GM23338 (cell line): Measurements from ENCODE around the gene CHRDL2. TPM values are rescaled to one million over a fixed set of nuclear protein-coding genes. Genes with fewer than 3 reads are reported as not detected.
A peak's percentile ranks its signal among the peaks of the same experiment; 100 is the strongest.

ENCODE experiments used
- ATAC-seq: fragments of 200-7000 bp; cut with Tn5 transposase; 3 replicates; pipeline ENCODE4 v1.9.1; 2020
- DNase-seq: peaks from one replicate; pipeline ENCODE4 v3.0.0-alpha.2; 2015; ENCODE audit warnings: low spot score
- H2AFZ ChIP-seq: fragments of 200-600 bp; sonication (generic); 2 replicates; pipeline ENCODE4 v1.8.0; 2016; ENCODE audit warnings: antibody characterized with exemption, mild to moderate bottlenecking, moderate library complexity
- H3F3A ChIP-seq: fragments of 200-600 bp; sonication (generic); replicated peaks from 2 replicates; pipeline ENCODE4 v1.8.0; 2017; ENCODE audit warnings: antibody characterized with exemption, mixed run types, low read depth
- H3K27ac ChIP-seq: fragments of 200-600 bp; sonication (generic); 2 replicates; pipeline ENCODE4 v1.6.1; 2016; ENCODE audit warnings: low read depth
- H3K27me3 ChIP-seq: fragments of 200-600 bp; sonication (generic); 2 replicates; pipeline ENCODE4 v1.8.0; 2016; ENCODE audit warnings: mild to moderate bottlenecking, mixed run types, moderate library complexity; ENCODE audit not compliant: insufficient read depth
- H3K36me3 ChIP-seq: fragments of 200-600 bp; sonication (generic); 2 replicates; pipeline ENCODE4 v1.8.0; 2016; ENCODE audit warnings: mild to moderate bottlenecking; ENCODE audit not compliant: insufficient read depth
- H3K4me1 ChIP-seq: fragments of 200-600 bp; sonication (generic); 2 replicates; pipeline ENCODE4 v1.8.0; 2016; ENCODE audit warnings: mild to moderate bottlenecking, moderate library complexity; ENCODE audit not compliant: insufficient read depth
- H3K4me2 ChIP-seq: fragments of 200-600 bp; sonication (generic); 2 replicates; pipeline ENCODE4 v1.7.1; 2017; ENCODE audit warnings: mixed run types
- H3K4me3 ChIP-seq: fragments of 200-600 bp; sonication (generic); 2 replicates; pipeline ENCODE4 v1.6.1; 2016; ENCODE audit warnings: mixed run types
- H3K79me2 ChIP-seq: fragments of 200-600 bp; sonication (generic); replicated peaks from 2 replicates; pipeline ENCODE4 v1.8.0; 2017; ENCODE audit warnings: mild to moderate bottlenecking; ENCODE audit not compliant: insufficient read depth
- H3K9me2 ChIP-seq: fragments of 200-600 bp; sonication (generic); 2 replicates; pipeline ENCODE4 v1.8.0; 2017; ENCODE audit not compliant: insufficient read depth
- H4K20me1 ChIP-seq: fragments of 200-600 bp; sonication (generic); replicated peaks from 2 replicates; pipeline ENCODE4 v1.8.0; 2017; ENCODE audit warnings: mild to moderate bottlenecking; ENCODE audit not compliant: insufficient read depth
- H3K27ac Mint-ChIP-seq: 2 replicates; pipeline ENCODE4 v1.8.0; 2020; ENCODE audit warnings: inconsistent platforms, mild to moderate bottlenecking, moderate library complexity, mixed read lengths
- H3K27me3 Mint-ChIP-seq: 3 replicates; pipeline ENCODE4 v1.8.0; 2022; ENCODE audit warnings: low read depth, mild to moderate bottlenecking, moderate library complexity, mixed read lengths, inconsistent platforms; ENCODE audit not compliant: insufficient read depth, poor library complexity
- H3K36me3 Mint-ChIP-seq: 3 replicates; pipeline ENCODE4 v1.8.0; 2021; ENCODE audit warnings: low read depth, mild to moderate bottlenecking, inconsistent platforms, moderate library complexity, mixed read lengths
- H3K4me1 Mint-ChIP-seq: 3 replicates; pipeline ENCODE4 v1.8.0; 2020; ENCODE audit warnings: mild to moderate bottlenecking, inconsistent platforms, mixed read lengths
- H3K4me3 Mint-ChIP-seq: 3 replicates; pipeline ENCODE4 v1.8.0; 2021; ENCODE audit warnings: moderate library complexity, mild to moderate bottlenecking, inconsistent platforms, mixed read lengths
- H3K9me3 Mint-ChIP-seq: 3 replicates; pipeline ENCODE4 v1.8.0; 2020; ENCODE audit warnings: moderate library complexity, mild to moderate bottlenecking, inconsistent platforms, mixed read lengths
- EZH2 ChIP-seq: fragments of 200-600 bp; sonication (generic); IDR thresholded peaks from one replicate; pipeline ENCODE4 v1.8.0; 2017; ENCODE audit warnings: antibody characterized with exemption, mild to moderate bottlenecking, low read depth; ENCODE audit not compliant: unreplicated experiment
- EZH2phosphoT487 ChIP-seq: fragments of 200-600 bp; sonication (generic); IDR thresholded peaks from one replicate; pipeline ENCODE4 v1.8.1; 2018; ENCODE audit warnings: antibody characterized with exemption; ENCODE audit not compliant: unreplicated experiment
- POLR2AphosphoS5 ChIP-seq: IDR thresholded peaks from 2 replicates; pipeline ENCODE4 v1.6.1; 2016; ENCODE audit warnings: antibody characterized with exemption, low read depth
- STAT1 ChIP-seq: IDR thresholded peaks from one replicate; pipeline ENCODE4 v1.6.1; 2016; ENCODE audit warnings: antibody characterized with exemption; ENCODE audit not compliant: unreplicated experiment
- ZNF331 ChIP-seq: fragments of 250-450 bp; sonication (Bioruptor Pico); IDR thresholded peaks from 2 replicates; pipeline ENCODE4 v1.5.0; 2020; ENCODE audit warnings: low read depth, mild to moderate bottlenecking, moderate library complexity
- polyA plus RNA-seq: library from polyadenylated mRNA; unstranded; fragments of >200 nt; fragmentation: Nextera tagmentation; extraction: Ambion mirVana; gene quantifications from 2 replicates; pipeline ENCODE4 v1.2.1, GENCODE V29; 2016
- total RNA-seq: library from RNA; depleted of rRNA; stranded (reverse); fragments of >200 nt; shearing (Covaris generic); gene quantifications from 2 replicates; pipeline ENCODE4 v1.2.3, GENCODE V29; 2014
- TF ChIP-seq, protein P1 (sequence below): fragments of 250-450 bp; sonication (Bioruptor Pico); IDR thresholded peaks from 2 replicates; pipeline ENCODE4 v1.5.0; 2020; ENCODE audit warnings: mild to moderate bottlenecking, moderate library complexity
- TF ChIP-seq, protein P2 (sequence below): IDR thresholded peaks from one replicate; pipeline ENCODE4 v1.6.1; 2018; ENCODE audit warnings: antibody characterized with exemption; ENCODE audit not compliant: unreplicated experiment
- TF ChIP-seq, protein P3 (sequence below), 2 experiments: fragments of 200-600 bp in 1 of 2; sonication (generic) in 1 of 2; conservative IDR thresholded peaks; 2 replicates each; pipeline versions ENCODE4 v1.5.1 to v1.6.1; 2016 to 2017; ENCODE audit warnings: antibody characterized with exemption in 2 of 2, low read depth in 2 of 2, mild to moderate bottlenecking in 2 of 2, moderate library complexity in 1 of 2

The CHRDL2 gene
- total and polyA plus RNA-seq, 2 experiments from 2014 or later = 0.21 TPM; not detected in 1

DNA sequence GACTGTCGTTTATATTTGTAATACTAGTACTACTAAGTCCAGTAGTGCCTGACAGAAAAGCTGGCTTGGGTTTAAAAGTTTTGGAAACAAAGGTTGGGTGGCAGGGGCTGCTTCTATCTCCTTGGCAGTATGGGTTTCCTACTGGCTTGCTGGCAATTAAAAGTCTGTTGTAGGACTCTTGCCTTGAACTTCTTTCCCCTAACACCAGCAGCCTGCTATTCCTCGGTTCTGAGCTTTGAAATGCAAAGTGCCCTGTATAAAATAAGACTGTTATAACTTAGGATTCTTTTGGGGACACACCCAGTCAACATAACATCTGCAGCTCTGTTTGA lies 18.7 kb upstream of the CHRDL2 start (continued):
- TF ChIP-seq, protein P1, sequence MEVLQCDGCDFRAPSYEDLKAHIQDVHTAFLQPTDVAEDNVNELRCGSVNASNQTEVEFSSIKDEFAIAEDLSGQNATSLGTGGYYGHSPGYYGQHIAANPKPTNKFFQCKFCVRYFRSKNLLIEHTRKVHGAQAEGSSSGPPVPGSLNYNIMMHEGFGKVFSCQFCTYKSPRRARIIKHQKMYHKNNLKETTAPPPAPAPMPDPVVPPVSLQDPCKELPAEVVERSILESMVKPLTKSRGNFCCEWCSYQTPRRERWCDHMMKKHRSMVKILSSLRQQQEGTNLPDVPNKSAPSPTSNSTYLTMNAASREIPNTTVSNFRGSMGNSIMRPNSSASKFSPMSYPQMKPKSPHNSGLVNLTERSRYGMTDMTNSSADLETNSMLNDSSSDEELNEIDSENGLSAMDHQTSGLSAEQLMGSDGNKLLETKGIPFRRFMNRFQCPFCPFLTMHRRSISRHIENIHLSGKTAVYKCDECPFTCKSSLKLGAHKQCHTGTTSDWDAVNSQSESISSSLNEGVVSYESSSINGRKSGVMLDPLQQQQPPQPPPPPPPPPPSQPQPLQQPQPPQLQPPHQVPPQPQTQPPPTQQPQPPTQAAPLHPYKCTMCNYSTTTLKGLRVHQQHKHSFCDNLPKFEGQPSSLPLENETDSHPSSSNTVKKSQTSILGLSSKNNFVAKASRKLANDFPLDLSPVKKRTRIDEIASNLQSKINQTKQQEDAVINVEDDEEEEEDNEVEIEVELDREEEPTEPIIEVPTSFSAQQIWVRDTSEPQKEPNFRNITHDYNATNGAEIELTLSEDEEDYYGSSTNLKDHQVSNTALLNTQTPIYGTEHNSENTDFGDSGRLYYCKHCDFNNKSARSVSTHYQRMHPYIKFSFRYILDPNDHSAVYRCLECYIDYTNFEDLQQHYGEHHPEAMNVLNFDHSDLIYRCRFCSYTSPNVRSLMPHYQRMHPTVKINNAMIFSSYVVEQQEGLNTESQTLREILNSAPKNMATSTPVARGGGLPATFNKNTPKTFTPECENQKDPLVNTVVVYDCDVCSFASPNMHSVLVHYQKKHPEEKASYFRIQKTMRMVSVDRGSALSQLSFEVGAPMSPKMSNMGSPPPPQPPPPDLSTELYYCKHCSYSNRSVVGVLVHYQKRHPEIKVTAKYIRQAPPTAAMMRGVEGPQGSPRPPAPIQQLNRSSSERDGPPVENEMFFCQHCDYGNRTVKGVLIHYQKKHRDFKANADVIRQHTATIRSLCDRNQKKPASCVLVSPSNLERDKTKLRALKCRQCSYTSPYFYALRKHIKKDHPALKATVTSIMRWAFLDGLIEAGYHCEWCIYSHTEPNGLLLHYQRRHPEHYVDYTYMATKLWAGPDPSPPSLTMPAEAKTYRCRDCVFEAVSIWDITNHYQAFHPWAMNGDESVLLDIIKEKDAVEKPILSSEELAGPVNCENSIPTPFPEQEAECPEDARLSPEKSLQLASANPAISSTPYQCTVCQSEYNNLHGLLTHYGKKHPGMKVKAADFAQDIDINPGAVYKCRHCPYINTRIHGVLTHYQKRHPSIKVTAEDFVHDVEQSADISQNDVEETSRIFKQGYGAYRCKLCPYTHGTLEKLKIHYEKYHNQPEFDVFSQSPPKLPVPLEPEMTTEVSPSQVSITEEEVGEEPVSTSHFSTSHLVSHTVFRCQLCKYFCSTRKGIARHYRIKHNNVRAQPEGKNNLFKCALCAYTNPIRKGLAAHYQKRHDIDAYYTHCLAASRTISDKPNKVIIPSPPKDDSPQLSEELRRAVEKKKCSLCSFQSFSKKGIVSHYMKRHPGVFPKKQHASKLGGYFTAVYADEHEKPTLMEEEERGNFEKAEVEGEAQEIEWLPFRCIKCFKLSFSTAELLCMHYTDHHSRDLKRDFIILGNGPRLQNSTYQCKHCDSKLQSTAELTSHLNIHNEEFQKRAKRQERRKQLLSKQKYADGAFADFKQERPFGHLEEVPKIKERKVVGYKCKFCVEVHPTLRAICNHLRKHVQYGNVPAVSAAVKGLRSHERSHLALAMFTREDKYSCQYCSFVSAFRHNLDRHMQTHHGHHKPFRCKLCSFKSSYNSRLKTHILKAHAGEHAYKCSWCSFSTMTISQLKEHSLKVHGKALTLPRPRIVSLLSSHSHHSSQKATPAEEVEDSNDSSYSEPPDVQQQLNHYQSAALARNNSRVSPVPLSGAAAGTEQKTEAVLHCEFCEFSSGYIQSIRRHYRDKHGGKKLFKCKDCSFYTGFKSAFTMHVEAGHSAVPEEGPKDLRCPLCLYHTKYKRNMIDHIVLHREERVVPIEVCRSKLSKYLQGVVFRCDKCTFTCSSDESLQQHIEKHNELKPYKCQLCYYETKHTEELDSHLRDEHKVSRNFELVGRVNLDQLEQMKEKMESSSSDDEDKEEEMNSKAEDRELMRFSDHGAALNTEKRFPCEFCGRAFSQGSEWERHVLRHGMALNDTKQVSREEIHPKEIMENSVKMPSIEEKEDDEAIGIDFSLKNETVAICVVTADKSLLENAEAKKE (CRISPR knock-in tag) = no peak
- TF ChIP-seq EZH2phosphoT487 (no peak), POLR2AphosphoS5 (no peak), ZNF331 (no peak)

DNA sequence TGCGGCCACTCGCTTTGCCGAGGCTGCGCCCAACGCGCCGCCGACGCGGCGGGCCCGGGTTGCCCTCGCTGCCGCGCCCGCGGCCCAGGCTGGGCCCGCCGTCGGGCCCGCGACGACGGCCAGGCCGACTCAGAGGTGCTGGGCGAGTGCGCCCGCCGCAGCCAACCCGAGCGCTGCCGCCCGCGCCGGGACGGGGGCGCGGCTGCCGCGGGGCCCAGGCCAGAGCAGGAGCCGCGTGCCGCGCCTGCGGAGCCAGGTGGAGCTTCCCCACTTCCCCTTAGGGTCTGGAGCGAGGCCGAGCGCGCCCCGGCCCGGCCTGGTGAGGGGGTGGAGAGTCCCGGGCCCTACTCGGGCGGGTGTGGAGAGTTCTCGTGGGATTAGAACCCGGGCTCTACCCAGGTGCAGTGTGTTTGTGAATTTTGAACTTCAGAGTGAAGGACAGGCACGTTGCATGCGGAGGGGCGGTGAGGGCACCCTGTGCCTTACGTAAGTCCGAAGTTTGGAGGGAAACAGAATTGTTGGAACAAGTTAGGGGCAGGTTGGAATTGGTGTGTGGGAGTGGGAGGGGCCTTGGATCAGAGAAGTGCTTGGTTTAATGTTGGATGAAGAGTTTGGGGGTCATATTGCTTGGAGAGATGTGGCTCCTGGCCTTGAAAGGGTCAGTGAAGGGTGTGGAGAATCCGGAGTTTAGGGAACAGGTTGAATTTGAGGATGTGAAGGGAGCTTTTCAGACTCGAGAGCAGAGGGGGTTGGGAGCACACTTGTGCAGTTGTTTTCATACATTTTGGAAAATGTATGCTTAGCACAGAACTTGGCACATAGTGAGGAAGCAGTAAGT lies 18.1 kb upstream of the CHRDL2 start:
- Histone ChIP-seq H3K9me2 (0 out of 2 replicates have a peak, but pooled peaks cover 8% of the 10 kb centered on the region), H2AFZ (peak overlapping the region; percentile 82), H3K4me3 (peak overlapping the region; percentile 73), H3K27me3 (0 out of 2 replicates have a peak, but pooled peaks cover 9% of the 10 kb centered on the region), H3K79me2 (peaks cover 51% of the 10 kb centered on the region), H3K27ac (no peak overlapping the region), H3K36me3 (no peaks in the 10 kb centered on the region), H4K20me1 (no peaks in the 10 kb centered on the region; the same call in 1 of the 2 replicates), H3K4me2 (peak overlapping the region; percentile 75), H3F3A (no peaks in the 10 kb centered on the region), H3K4me1 (peaks cover 10% of the 10 kb centered on the region; the same call in 1 of the 2 replicates)
- ATAC-seq (peak; percentile 67), DNase-seq (peak; percentile 72)
- H3K36me3 Mint-ChIP-seq = no peaks in the 10 kb centered on the region; the same call in 2 of the 3 replicates
- H3K27ac Mint-ChIP-seq = peak overlapping the region; percentile 18; the same call in 1 of the 2 replicates
- H3K4me1 Mint-ChIP-seq = peaks cover 26% of the 10 kb centered on the region
- H3K4me3 Mint-ChIP-seq = peak overlapping the region; percentile 82
- H3K9me3 Mint-ChIP-seq = no peaks in the 10 kb centered on the region
- H3K27me3 Mint-ChIP-seq = peaks cover 7% of the 10 kb centered on the region
- TF ChIP-seq STAT1 = no peak
- no peak for TF ChIP-seq EZH2
- TF ChIP-seq POLR2AphosphoS5 = no peak
- TF ChIP-seq, protein P2, sequence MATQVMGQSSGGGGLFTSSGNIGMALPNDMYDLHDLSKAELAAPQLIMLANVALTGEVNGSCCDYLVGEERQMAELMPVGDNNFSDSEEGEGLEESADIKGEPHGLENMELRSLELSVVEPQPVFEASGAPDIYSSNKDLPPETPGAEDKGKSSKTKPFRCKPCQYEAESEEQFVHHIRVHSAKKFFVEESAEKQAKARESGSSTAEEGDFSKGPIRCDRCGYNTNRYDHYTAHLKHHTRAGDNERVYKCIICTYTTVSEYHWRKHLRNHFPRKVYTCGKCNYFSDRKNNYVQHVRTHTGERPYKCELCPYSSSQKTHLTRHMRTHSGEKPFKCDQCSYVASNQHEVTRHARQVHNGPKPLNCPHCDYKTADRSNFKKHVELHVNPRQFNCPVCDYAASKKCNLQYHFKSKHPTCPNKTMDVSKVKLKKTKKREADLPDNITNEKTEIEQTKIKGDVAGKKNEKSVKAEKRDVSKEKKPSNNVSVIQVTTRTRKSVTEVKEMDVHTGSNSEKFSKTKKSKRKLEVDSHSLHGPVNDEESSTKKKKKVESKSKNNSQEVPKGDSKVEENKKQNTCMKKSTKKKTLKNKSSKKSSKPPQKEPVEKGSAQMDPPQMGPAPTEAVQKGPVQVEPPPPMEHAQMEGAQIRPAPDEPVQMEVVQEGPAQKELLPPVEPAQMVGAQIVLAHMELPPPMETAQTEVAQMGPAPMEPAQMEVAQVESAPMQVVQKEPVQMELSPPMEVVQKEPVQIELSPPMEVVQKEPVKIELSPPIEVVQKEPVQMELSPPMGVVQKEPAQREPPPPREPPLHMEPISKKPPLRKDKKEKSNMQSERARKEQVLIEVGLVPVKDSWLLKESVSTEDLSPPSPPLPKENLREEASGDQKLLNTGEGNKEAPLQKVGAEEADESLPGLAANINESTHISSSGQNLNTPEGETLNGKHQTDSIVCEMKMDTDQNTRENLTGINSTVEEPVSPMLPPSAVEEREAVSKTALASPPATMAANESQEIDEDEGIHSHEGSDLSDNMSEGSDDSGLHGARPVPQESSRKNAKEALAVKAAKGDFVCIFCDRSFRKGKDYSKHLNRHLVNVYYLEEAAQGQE = no peak
- TF ChIP-seq ZNF331 = no peak
- TF ChIP-seq, protein P3, sequence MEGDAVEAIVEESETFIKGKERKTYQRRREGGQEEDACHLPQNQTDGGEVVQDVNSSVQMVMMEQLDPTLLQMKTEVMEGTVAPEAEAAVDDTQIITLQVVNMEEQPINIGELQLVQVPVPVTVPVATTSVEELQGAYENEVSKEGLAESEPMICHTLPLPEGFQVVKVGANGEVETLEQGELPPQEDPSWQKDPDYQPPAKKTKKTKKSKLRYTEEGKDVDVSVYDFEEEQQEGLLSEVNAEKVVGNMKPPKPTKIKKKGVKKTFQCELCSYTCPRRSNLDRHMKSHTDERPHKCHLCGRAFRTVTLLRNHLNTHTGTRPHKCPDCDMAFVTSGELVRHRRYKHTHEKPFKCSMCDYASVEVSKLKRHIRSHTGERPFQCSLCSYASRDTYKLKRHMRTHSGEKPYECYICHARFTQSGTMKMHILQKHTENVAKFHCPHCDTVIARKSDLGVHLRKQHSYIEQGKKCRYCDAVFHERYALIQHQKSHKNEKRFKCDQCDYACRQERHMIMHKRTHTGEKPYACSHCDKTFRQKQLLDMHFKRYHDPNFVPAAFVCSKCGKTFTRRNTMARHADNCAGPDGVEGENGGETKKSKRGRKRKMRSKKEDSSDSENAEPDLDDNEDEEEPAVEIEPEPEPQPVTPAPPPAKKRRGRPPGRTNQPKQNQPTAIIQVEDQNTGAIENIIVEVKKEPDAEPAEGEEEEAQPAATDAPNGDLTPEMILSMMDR (conservative IDR thresholded peaks at IDR 0.05; ENCODE audit: low read depth in 2 of 2) = no peak
